Measurements from ENCODE around the gene NDUFAF4.

Gene NDUFAF4

GRCh38 chr6:96934087-96934486, 36.4 kb upstream of the NDUFAF4 start:
- no peak for DNase-seq (ENCODE audit: low read depth)
- H3K4me3 ChIP-seq (ENCODE audit: low read length) = no peak overlapping the region
- TF ChIP-seq CTCF (IDR thresholded peaks at IDR 0.05; ENCODE audit: insufficient read depth, low read depth, low read length, missing control alignments) = no peak

GRCh38 chr6:96931198-96931597, 33.5 kb upstream of the NDUFAF4 start:
- no peak for DNase-seq (ENCODE audit: low read depth)
- TF ChIP-seq CTCF (IDR thresholded peaks at IDR 0.05; ENCODE audit: insufficient read depth, low read depth, low read length, missing control alignments) = no peak
- no peak overlapping the region for H3K4me3 ChIP-seq (ENCODE audit: low read length)

GRCh38 chr6:96929741-96930140, 32.0 kb upstream of the NDUFAF4 start:
- no peak overlapping the region for H3K4me3 ChIP-seq (ENCODE audit: low read length)
- no peak for DNase-seq (ENCODE audit: low read depth)
- no peak for TF ChIP-seq CTCF (IDR thresholded peaks at IDR 0.05; ENCODE audit: insufficient read depth, low read depth, low read length, missing control alignments)

GRCh38 chr6:96927660-96928059, 30.0 kb upstream of the NDUFAF4 start:
- no peak for TF ChIP-seq CTCF (IDR thresholded peaks at IDR 0.05; ENCODE audit: insufficient read depth, low read depth, low read length, missing control alignments)
- H3K4me3 ChIP-seq (ENCODE audit: low read length) = no peak overlapping the region
- peak; percentile 17 for DNase-seq (ENCODE audit: low read depth)

- no peak for DNase-seq (ENCODE audit: low read depth)
- no peak for TF ChIP-seq CTCF (IDR thresholded peaks at IDR 0.05; ENCODE audit: insufficient read depth, low read depth, low read length, missing control alignments)
- H3K4me3 ChIP-seq (ENCODE audit: low read length) = no peak overlapping the region
These were observed 28.7 kb upstream of the NDUFAF4 start for GRCh38 chr6:96926425-96926824.

- no peak for DNase-seq (ENCODE audit: low read depth)
- TF ChIP-seq CTCF (IDR thresholded peaks at IDR 0.05; ENCODE audit: insufficient read depth, low read depth, low read length, missing control alignments) = no peak
- H3K4me3 ChIP-seq (ENCODE audit: low read length) = peak overlapping the region; percentile 61
These were observed 27.6 kb upstream of the NDUFAF4 start for GRCh38 chr6:96925290-96925687.

- TF ChIP-seq CTCF (IDR thresholded peaks at IDR 0.05; ENCODE audit: insufficient read depth, low read depth, low read length, missing control alignments) = no peak
- H3K4me3 ChIP-seq (ENCODE audit: low read length) = peak overlapping the region; percentile 46
- DNase-seq (ENCODE audit: low read depth) = peak; percentile 4
These were observed 26.3 kb upstream of the NDUFAF4 start for GRCh38 chr6:96923871-96924493.

Measured in epithelial cell of esophagus (primary cell).